ENCODE results near the gene NKAPD1. TPM values are rescaled to one million over a fixed set of nuclear protein-coding genes. Genes with fewer than 3 reads are reported as not detected.
"Not testable (repeated sequence)": the region's sequence is repeated elsewhere in the genome, so short reads cannot be mapped to it uniquely, and the experiment has no call there.

Gene NKAPD1, protein sequence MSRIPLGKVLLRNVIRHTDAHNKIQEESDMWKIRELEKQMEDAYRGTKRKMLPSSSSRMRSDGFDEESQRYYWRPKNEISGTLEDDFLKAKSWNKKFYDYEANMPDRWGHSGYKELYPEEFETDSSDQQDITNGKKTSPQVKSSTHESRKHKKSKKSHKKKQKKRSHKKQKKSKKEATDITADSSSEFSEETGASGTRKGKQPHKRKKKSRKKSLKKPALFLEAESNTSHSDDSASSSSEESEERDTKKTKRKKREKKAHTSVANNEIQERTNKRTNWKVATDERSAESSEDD
- total RNA-seq = 10 to 100 TPM; 14.4 to 31.7 (median 17.2) TPM

- peak; percentile 50 to 78 for DNase-seq (ENCODE audit: low spot score in 2 of 2)
- Histone ChIP-seq H3K27me3 (no peaks in the 10 kb centered on the region), H3K4me3 (peak within 1 kb of the TSS; percentile 60 to 98 (median 76)), H3K27ac (peak within 1 kb of the TSS; percentile 73 to 93 (median 90)), H3K4me1 (peaks cover 0 to 33% (median 10%) of the 10 kb centered on the region in 4 donors), H3K36me3 (peaks cover 0 to 37% (median 12%) of the 10 kb centered on the region in 3 donors), H3K9me3 (no peaks in the 10 kb centered on the region)
- TF ChIP-seq POLR2A (IDR thresholded peaks at IDR 0.05) (peak; percentile 32 to 33), EP300 (IDR thresholded peaks at IDR 0.05) (peak in 1 of 2 donors; percentile 84)
- TF ChIP-seq, protein P1, sequence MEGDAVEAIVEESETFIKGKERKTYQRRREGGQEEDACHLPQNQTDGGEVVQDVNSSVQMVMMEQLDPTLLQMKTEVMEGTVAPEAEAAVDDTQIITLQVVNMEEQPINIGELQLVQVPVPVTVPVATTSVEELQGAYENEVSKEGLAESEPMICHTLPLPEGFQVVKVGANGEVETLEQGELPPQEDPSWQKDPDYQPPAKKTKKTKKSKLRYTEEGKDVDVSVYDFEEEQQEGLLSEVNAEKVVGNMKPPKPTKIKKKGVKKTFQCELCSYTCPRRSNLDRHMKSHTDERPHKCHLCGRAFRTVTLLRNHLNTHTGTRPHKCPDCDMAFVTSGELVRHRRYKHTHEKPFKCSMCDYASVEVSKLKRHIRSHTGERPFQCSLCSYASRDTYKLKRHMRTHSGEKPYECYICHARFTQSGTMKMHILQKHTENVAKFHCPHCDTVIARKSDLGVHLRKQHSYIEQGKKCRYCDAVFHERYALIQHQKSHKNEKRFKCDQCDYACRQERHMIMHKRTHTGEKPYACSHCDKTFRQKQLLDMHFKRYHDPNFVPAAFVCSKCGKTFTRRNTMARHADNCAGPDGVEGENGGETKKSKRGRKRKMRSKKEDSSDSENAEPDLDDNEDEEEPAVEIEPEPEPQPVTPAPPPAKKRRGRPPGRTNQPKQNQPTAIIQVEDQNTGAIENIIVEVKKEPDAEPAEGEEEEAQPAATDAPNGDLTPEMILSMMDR (IDR thresholded peaks at IDR 0.05) = peak in 3 of 5 experiments; percentile 11 to 54 (median 38)
- WGBS, 2 donors = 0 to 1% methylated on average over 34 to 39 of the region's 43 CpGs
Measured at GRCh38 chr11:112073941-112074811, at the start of gene NKAPD1, which contains the start of gene PIH1D2. Gene NKAPD1 (plus strand): TSS chr11:112074299. CDS start chr11:112075575, 1,276 bp downstream. Gene PIH1D2 (minus strand): TSS chr11:112074017. CDS start chr11:112073174, 843 bp downstream.

DNA sequence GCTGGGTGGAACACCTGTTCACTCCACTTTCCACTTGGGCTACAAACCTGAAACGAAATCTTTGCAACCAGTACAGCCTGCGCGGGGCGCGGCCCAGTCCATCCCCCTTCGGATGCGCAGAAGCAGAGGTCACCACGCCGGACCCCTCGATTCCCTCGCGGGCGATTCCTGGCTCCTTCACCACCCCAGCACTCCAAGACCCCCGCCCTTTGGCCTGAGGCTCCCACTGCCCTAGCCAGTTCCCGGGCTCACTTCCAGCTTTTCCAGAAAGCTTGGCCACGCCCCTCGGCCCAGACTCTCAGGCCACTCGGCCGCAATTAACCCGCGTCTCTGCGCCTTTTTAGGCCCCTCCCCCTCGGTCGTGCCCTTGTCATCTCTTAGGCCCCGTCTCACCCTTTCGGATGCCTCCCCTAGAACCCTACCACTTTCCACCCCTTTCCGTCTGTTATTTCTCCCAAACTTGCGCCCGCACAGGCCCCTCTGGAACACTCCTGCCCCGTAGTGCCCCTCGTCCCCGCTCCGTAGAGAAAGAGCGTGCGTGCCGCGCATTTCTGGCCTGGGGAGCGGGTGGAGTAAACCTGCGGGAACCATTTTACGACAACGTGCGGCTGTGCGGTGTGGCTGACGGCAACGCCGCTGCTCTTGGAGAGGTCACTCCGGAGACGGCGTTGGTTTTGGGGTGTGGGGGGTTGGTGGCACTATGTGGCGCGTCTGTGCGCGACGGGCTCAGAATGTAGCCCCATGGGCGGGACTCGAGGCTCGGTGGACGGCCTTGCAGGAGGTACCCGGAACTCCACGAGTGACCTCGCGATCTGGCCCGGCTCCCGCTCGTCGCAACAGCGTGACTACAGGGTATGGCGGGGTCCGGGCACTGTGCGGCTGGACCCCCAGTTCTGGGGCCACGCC, 49.1 kb upstream of the NKAPD1 start, which contains the start of gene DLAT:
Gene DLAT, plus strand, starts transcription at position 636 of the 906 bp plus-strand sequence. Its CDS starts 65 bp downstream, at position 701.
- Histone ChIP-seq H3K9me3 (no peaks in the 10 kb centered on the region), H3K4me3 (peak within 1 kb of the TSS; percentile 81 to 96 (median 93)), H3K27ac (peak within 1 kb of the TSS; percentile 89 to 97 (median 93)), H3K27me3 (no peaks in the 10 kb centered on the region), H3K36me3 (peaks cover 0 to 46% (median 5%) of the 10 kb centered on the region in 3 donors), H3K4me1 (peaks cover 0 to 25% (median 11%) of the 10 kb centered on the region in 4 donors)
- DNase-seq (ENCODE audit: low spot score in 2 of 2) = peak; percentile 55 to 65
- 1% methylated on average over 57 to 70 of the region's 71 CpGs for WGBS, 2 donors
- TF ChIP-seq EP300 (IDR thresholded peaks at IDR 0.05) = peak in 1 of 2 donors; percentile 83
- no peak for TF ChIP-seq POLR2A (IDR thresholded peaks at IDR 0.05)
- TF ChIP-seq, protein P1 (IDR thresholded peaks at IDR 0.05) = no peak

GRCh38 chr11:112025707-112026106, 48.4 kb upstream of the NKAPD1 start:
- no peaks in the 10 kb centered on the region for H3K27me3 ChIP-seq
- H3K36me3 ChIP-seq = peaks cover 0 to 46% (median 5%) of the 10 kb centered on the region in 3 donors
- WGBS, 2 donors = 0% methylated on average over 8 of the region's 8 CpGs
- DNase-seq (ENCODE audit: low spot score in 2 of 2) = no peak
- H3K9me3 ChIP-seq = no peaks in the 10 kb centered on the region
- peak overlapping the region; percentile 89 to 97 (median 93) for H3K27ac ChIP-seq
- H3K4me1 ChIP-seq = peaks cover 0 to 25% (median 11%) of the 10 kb centered on the region in 4 donors
- no peak for TF ChIP-seq EP300 (IDR thresholded peaks at IDR 0.05)
- TF ChIP-seq, protein P1 (IDR thresholded peaks at IDR 0.05) = no peak
- no peak for TF ChIP-seq POLR2A (IDR thresholded peaks at IDR 0.05)
- peak overlapping the region; percentile 81 to 96 (median 93) for H3K4me3 ChIP-seq

GRCh38 chr11:112026784-112027410, 47.2 kb upstream of the NKAPD1 start:
- H3K4me3 ChIP-seq; H3K27me3 ChIP-seq; H3K27ac ChIP-seq; H3K9me3 ChIP-seq; DNase-seq (ENCODE audit: low spot score in 2 of 2): not testable (repeated sequence)
- Histone ChIP-seq H3K36me3 (peaks cover 0 to 46% (median 9%) of the 10 kb centered on the region in 3 donors), H3K4me1 (peaks cover 0 to 25% (median 11%) of the 10 kb centered on the region in 4 donors)
- WGBS, 2 donors = 85 to 89% methylated on average over 14 to 17 of the region's 49 CpGs
